Retina (tissue), 1 donor: ENCODE data around the gene CSRNP3.

ENCODE experiments used
- DNase-seq: peaks from one replicate; pipeline ENCODE4 v3.0.0-alpha.2; 2016

The CSRNP3 gene

GRCh38 chr2:165471349-165471950, 2.0 kb downstream of the CSRNP3 start:
- DNase-seq: peak; percentile 33

DNA sequence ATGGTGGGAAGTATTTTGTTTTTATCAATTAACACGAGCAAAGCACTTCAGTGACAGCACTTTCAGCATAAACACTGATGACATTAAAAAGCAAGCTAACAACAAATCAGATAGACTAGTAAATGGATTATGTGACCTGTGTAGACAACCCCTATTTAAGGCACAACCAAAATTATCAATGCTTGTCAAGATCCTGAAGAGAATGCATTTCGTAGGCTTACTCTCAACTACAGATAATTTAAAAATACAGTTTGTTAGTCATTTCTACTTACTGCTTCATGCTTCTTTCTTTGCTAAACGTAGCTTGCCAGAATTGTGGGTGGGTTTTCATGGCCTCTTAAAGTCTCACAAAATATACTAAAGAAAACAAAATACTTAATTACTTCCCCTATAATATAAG, 3.4 kb downstream of the CSRNP3 start:
- no peak for DNase-seq

GRCh38 chr2:165474619-165475276, 5.2 kb downstream of the CSRNP3 start:
- peak; percentile 17 for DNase-seq

DNA sequence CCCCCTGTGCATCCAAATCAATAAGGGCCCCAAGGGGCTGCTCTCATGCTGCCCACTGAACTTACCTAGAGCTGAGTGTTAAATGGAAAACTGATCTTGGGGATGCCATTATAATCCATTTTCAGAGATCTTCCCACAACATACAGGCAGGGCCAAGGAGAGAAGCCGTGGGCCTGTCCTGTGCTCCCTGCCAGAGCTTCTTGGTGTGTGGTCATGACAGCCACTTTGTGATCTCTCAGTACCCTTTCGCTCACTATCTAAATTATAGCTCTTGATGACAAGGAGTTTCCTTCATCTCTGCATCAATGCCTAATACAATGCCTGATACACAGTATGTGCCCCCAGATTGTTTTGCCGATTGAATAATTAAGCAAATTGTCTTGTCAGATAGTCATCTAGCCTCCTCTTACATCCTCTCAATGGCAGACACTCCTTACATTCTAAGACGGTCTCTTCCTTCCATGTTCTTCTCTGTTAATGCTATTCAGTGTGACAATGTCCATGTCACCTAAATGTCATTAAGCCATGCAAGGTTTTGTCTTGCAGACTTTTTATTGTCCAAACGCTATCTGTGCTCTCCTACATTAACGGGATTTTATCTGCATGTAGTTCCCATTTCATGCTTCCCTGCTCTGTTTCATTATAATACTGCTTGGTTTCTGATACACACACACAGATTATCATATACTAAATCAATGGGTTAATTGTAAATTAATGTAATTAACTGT, 5.9 kb downstream of the CSRNP3 start:
- peak; percentile 42 for DNase-seq

- DNase-seq: no peak
Measured at GRCh38 chr2:165479856-165480255, 10.4 kb downstream of the CSRNP3 start.

DNA sequence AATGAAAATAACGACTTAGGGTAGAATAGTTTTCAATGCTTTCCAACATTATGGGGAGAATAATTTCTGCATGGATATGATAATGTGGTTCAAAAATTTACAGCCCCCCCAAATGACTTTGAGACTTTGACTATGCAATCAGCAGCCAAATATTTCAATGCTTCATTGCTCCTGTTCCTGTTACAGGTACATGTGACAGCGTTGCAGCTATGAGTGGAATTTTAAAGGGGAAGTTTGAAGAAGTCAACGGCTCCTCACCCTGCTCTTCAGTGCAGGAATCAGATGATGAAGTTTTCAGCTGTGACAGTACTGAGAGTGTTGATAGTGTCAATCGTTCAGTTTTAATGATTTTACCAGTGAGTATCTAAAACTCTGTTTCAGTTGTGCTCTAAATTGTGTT, 25.1 kb downstream of the CSRNP3 start:
- no peak for DNase-seq

DNA sequence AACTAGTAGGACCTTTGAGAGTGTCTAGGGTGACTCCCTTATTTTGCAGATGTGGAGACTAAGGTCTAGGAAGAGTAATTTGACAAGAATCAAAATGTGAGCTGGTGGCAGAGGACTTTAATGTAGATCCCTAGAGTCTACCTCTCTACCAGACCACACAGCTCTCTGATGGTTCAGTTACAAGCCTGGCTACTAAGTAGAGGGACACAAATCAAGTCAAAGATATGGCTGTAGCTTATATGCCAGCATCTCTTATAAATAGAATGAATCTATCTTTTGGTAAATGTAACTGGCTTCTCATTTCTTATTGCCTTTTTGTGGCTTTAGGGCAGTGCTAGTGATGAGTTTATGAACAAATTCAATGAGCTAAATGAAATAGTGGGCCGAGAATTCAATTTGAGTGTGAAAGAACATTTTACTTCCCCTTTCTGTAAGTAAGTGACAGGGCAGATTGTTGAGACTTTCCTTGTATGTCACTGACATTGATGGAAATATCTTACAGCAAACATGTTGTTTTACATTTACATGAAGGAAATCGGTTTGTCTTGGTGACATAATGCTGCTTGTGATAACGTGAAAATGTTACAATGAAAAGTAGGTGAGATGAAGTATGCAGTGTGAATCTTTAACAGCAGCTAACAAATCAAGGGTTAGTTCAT, 28.3 kb downstream of the CSRNP3 start:
- no peak for DNase-seq

DNA sequence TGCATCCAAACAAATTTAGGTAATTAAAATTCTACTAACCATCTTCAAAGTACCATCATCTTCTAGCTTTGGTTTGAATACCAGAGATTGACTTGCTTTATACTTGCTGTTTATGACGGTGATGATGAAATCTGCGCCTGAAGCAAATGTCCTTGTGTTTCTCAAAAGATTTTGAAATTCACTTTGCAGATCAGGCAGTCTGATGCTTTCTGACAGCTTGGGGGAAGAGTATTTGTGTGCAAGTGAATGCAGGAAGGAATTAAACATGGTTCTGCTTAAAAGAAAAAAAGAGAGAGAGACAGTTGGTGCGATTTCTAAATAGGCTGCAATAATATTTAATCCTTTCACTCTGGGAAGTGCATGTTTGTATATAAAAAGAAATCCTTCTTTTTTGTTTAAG, 29.6 kb downstream of the CSRNP3 start:
- DNase-seq: peak; percentile 30

- no peak for DNase-seq
Measured at GRCh38 chr2:165500001-165500400, 30.5 kb downstream of the CSRNP3 start.

GRCh38 chr2:165500816-165501215, 31.3 kb downstream of the CSRNP3 start:
- DNase-seq: no peak

- no peak for DNase-seq
Measured at GRCh38 chr2:165505514-165505913, 36.0 kb downstream of the CSRNP3 start.

DNA sequence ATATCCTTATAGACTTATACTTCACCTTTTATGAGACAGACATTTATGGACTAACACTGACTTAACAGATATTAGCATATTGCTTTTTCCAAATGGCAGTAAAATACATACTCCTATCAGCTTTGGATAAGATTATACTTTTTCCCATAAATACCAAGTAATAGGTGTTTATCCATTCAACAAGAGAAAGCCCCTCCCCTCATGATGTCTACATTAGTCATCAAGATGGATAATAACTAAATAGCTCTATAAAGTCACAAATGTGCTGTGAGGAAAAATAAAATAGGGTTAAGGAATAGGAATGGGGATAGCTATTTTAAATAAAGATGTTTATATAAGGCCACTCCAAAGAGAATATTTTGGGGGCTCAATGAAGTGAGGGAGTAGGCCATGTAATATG, 39.4 kb downstream of the CSRNP3 start:
- DNase-seq: no peak

- DNase-seq: no peak
Measured at GRCh38 chr2:165513479-165513878, 44.0 kb downstream of the CSRNP3 start.

DNA sequence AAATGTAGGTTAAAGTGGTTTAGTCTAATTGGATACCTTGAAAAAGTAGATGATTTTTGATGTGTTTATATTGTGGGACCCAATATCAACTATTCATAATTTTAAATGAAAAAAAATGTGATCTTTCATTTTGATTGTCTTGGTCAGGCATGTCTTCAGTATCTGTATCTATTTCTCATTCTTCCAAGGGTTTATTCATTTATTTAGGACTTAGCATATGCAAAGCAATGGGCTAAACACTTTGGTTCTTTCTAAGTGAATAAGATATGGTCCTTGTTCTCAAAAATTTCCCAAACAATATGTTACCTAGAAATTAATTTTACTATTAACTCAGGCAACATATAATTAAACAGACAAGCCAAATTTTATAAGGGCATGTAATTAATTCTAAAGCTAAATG, 49.1 kb downstream of the CSRNP3 start:
- DNase-seq: no peak

DNA sequence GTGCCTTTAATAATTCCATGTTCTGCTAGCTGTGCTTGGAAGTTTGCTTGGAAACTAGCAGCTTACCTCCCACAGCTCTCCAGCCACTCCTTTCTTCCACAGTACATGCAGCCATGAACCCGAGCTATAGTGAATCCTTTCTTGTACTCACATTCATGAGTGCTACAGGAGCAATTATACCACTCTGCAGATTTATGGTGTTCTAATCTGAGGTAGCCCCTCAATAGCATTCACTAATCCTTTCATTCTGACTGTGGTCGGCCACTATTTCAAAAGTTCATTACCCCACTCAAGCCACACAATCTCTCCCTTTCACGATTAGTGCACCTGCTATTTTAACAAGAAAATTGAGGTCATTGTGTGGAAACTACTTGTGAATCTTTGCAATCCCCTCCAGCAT, 53.2 kb downstream of the CSRNP3 start:
- DNase-seq: no peak

- no peak for DNase-seq
Measured at GRCh38 chr2:165524720-165525119, 55.2 kb downstream of the CSRNP3 start.

GRCh38 chr2:165528691-165529090, 59.2 kb downstream of the CSRNP3 start:
- no peak for DNase-seq

- no peak for DNase-seq
Measured at GRCh38 chr2:165529130-165529529, 59.6 kb downstream of the CSRNP3 start.

- no peak for DNase-seq
Measured at GRCh38 chr2:165533331-165533730, 63.8 kb downstream of the CSRNP3 start.

DNA sequence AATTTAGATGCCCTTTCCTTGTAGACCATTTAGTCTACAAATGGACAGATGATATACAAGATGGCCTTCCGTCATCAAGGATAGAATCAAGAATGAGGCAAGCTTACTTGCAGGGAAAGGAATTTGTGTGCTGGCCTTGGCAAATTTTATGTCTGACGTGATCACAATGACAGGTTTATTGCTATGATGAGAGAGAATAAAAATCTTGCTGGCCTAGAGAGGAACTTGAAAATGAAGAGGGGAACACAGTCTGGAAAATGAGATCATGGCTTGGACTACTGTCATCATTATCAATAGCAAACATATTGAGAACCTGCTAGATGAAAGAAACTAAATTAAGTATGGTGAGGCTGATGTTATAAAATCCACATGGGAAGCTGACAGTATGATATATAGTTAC, 66.0 kb downstream of the CSRNP3 start:
- no peak for DNase-seq

- DNase-seq: no peak
Measured at GRCh38 chr2:165536851-165537499, 67.5 kb downstream of the CSRNP3 start.

DNA sequence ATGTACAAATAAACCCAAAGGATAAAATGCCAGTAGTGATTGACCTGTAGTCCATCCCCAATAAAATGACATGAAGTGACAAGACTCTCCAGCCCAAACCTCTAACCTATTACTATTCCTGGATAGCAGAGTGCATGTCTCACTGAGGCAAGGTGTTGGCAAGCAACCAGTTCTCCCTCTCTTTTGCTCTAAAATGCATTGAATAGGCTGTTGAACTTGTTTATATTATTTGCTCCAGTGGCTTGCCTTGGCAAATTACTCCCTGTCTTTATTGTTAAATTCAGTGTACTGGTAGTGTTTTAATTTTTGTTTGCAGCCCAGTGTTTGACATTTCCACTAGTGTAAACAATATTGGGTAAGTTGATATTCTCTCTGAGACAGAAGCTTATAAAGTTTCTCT, 70.5 kb downstream of the CSRNP3 start:
- no peak for DNase-seq

DNA sequence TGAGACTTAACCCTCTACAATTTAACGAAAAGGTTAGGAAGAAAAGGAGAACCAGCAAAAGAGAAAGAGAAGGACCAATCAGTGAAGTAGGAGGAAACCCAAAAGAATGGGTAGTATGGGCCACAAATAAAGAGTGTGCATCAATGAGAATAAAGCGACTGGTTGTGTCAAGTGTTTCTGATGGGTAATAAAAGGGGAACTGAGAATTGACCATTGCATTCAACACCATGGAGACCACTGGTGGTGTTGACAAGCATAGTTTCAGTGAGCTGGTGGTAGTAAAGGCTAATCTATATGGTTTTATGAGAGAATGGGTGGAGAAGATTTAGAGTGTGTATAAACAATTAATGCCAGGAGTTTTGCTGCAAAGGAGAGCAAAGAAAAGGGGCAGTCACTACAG, 75.4 kb downstream of the CSRNP3 start:
- DNase-seq: no peak
